HepG2 (cell line): ENCODE measurements around the gene FOXL3. TPM values are rescaled to one million over a fixed set of nuclear protein-coding genes. Genes with fewer than 3 reads are reported as not detected.

Experiments used
- ATAC-seq: fragments of 200-7000 bp; cut with Tn5 transposase; 3 replicates; pipeline ENCODE4 v1.9.1; 2020; ENCODE audit warnings: mild to moderate bottlenecking, moderate library complexity
- BruUV-seq: library from RNA; stranded (reverse); fragments of 400-500 nt; replicated peaks from 2 replicates; lab custom pipeline; 2021; lab: Mats Ljungman, UMichigan
- CTCF ChIA-PET: fragments of 300-600 bp; formaldehyde crosslinking; extraction: SDS; loops from one replicate; lab custom pipeline; 2021; ENCODE audit warnings: low total read pairs, inconsistent platforms, low intra/inter-chr PET ratio; lab: Yijun Ruan, JAX
- POLR2A ChIA-PET: fragments of 350-600 bp; sonication (Branson Sonifier 250); formaldehyde crosslinking; loops from one replicate; lab custom pipeline; 2020; ENCODE audit warnings: antibody characterized with exemption, inconsistent platforms; lab: Yijun Ruan, JAX
- DNase-seq: peaks from one replicate; pipeline ENCODE4 v3.0.0-alpha.2; 2015; ENCODE audit warnings: low spot score
- FAIRE-seq: peaks from 3 replicates; lab custom pipeline; 2011; peaks lifted over from hg19 to GRCh38; lab: Jason Lieb, UNC
- H2AFZ ChIP-seq: one replicate; pipeline ENCODE4 v1.6.1; 2011; ENCODE audit warnings: low read length, inconsistent platforms
- H3K27ac ChIP-seq: fragments of 300-600 bp; 3 replicates; pipeline ENCODE4 v1.8.0; 2011; ENCODE audit warnings: mixed run types, mild to moderate bottlenecking, mixed read lengths, low read length, inconsistent platforms; ENCODE audit not compliant: insufficient read depth; ENCODE audit errors: extremely low read length
- H3K27me3 ChIP-seq, 2 experiments: fragments of 200-600 bp in 1 of 2; 2 replicates in 1 of 2; 3 replicates in 1 of 2; pipeline versions ENCODE4 v1.6.0 to v1.8.0; 2011; ENCODE audit warnings: low read length in 2 of 2, mild to moderate bottlenecking in 2 of 2, moderate library complexity in 2 of 2, inconsistent platforms in 1 of 2; ENCODE audit not compliant: insufficient read depth in 2 of 2, control insufficient read depth in 1 of 2
- H3K36me3 ChIP-seq, 2 experiments: fragments of 200-600 bp in 1 of 2; replicated peaks in 1 of 2; 2 replicates in 1 of 2; 3 replicates in 1 of 2; pipeline versions ENCODE4 v1.5.1 to v1.8.0; 2011; ENCODE audit warnings: low read length in 2 of 2, inconsistent platforms in 1 of 2; ENCODE audit not compliant: insufficient read depth in 2 of 2, control insufficient read depth in 1 of 2
- H3K4me1 ChIP-seq: 2 replicates; pipeline ENCODE4 v1.5.1; 2012; ENCODE audit warnings: low read length, inconsistent platforms; ENCODE audit not compliant: insufficient read depth
- H3K4me2 ChIP-seq: 2 replicates; pipeline ENCODE4 v1.6.0; 2011; ENCODE audit warnings: low read depth, low read length, inconsistent platforms
- H3K4me3 ChIP-seq, 3 experiments: fragments of 200-600 bp in 1 of 3; sonication (generic), shearing (Covaris generic) in 1 of 3; replicated peaks in 1 of 3; 2 replicates each; pipeline ENCODE4 v1.5.1; 2011 to 2016; ENCODE audit warnings: low read length in 3 of 3, inconsistent platforms in 2 of 3, low read depth in 2 of 3, mild to moderate bottlenecking in 2 of 3, control low read depth in 1 of 3, mixed read lengths in 1 of 3; ENCODE audit not compliant: insufficient read depth in 1 of 3
- H3K79me2 ChIP-seq: one replicate; pipeline ENCODE4 v1.6.1; 2011; ENCODE audit warnings: low read length, inconsistent platforms; ENCODE audit not compliant: insufficient read depth
- H3K9ac ChIP-seq: 2 replicates; pipeline ENCODE4 v1.6.0; 2011; ENCODE audit warnings: mild to moderate bottlenecking, low read depth, low read length, inconsistent platforms; ENCODE audit not compliant: insufficient read depth
- H3K9me3 ChIP-seq: 2 replicates; pipeline ENCODE4 v1.5.1; 2012; ENCODE audit warnings: mild to moderate bottlenecking, low read length
- H4K20me1 ChIP-seq: 2 replicates; pipeline ENCODE4 v1.6.0; 2011; ENCODE audit warnings: inconsistent platforms, mild to moderate bottlenecking, low read length, moderate library complexity; ENCODE audit not compliant: insufficient read depth
- HES4 ChIP-seq: sonication (generic); formaldehyde crosslinking; IDR thresholded peaks from 2 replicates; pipeline ENCODE4 v1.9.0; 2021; ENCODE audit warnings: mild to moderate bottlenecking, missing genetic modification reagents, borderline replicate concordance
- MTA3 ChIP-seq: sonication (generic); formaldehyde crosslinking; IDR thresholded peaks from 2 replicates; pipeline ENCODE4 v1.4.0; 2020; ENCODE audit warnings: missing genetic modification reagents
- NFE2L2 ChIP-seq: fragments of 150-350 bp; IDR thresholded peaks from 2 replicates; pipeline ENCODE4 v1.6.1; 2014; ENCODE audit warnings: low read length
- PAX8 ChIP-seq: sonication (generic); formaldehyde crosslinking; IDR thresholded peaks from 2 replicates; pipeline ENCODE4 v1.8.0; 2022; ENCODE audit warnings: mild to moderate bottlenecking, missing genetic modification reagents, borderline replicate concordance
- POLR2G ChIP-seq: fragments of 200-400 bp; formaldehyde crosslinking; IDR thresholded peaks from 2 replicates; pipeline ENCODE4 v1.6.1; 2018; ENCODE audit warnings: mild to moderate bottlenecking, low read depth, low read length, moderate library complexity
- RELA ChIP-seq: sonication (generic); formaldehyde crosslinking; IDR thresholded peaks from 2 replicates; pipeline ENCODE4 v1.4.0; 2020; ENCODE audit warnings: missing genetic modification reagents
- SALL1 ChIP-seq: sonication (generic); formaldehyde crosslinking; IDR thresholded peaks from 2 replicates; pipeline ENCODE4 v1.8.0; 2022; ENCODE audit warnings: mild to moderate bottlenecking, missing genetic modification reagents
- SRY ChIP-seq: sonication (generic); formaldehyde crosslinking; IDR thresholded peaks from 2 replicates; pipeline ENCODE4 v1.8.0; 2022; ENCODE audit warnings: mild to moderate bottlenecking, missing genetic modification reagents
- ZNF30 ChIP-seq: sonication (generic); formaldehyde crosslinking; IDR thresholded peaks from 2 replicates; pipeline ENCODE4 v1.5.0; 2020; ENCODE audit warnings: mild to moderate bottlenecking, missing genetic modification reagents
- ZNF616 ChIP-seq: sonication (generic); formaldehyde crosslinking; IDR thresholded peaks from 2 replicates; pipeline ENCODE4 v1.5.0; 2020; ENCODE audit warnings: low read depth, mild to moderate bottlenecking, missing genetic modification reagents
- ZNF703 ChIP-seq: sonication (generic); formaldehyde crosslinking; IDR thresholded peaks from 2 replicates; pipeline ENCODE4 v1.5.1; 2020; ENCODE audit warnings: missing genetic modification reagents, mild to moderate bottlenecking, moderate library complexity, borderline replicate concordance
- ZNF83 ChIP-seq: sonication (generic); formaldehyde crosslinking; IDR thresholded peaks from 2 replicates; pipeline ENCODE4 v1.4.0; 2020; ENCODE audit warnings: missing genetic modification reagents, mild to moderate bottlenecking, borderline replicate concordance
- WGBS: methylation state at CpG from one replicate; pipeline ENCODE4 v1.1.6; 2017; ENCODE audit warnings: low lambda C conversion rate; 5-methylcytosine and 5-hydroxymethylcytosine counted together
- in situ Hi-C: cut with HindIII; loops from 2 replicates; pipeline ENCODE4 v1.10.0; 2017; ENCODE audit warnings: low pct_unique_long_range_greater_than_20kb; ENCODE audit not compliant: extremely low pct_ligation_motif_present
- intact Hi-C: fragments of 100-400 bp; cut with micrococcal nuclease; formaldehyde crosslinking; loops from one replicate; pipeline ENCODE4 v1.10.0; 2022; ENCODE audit not compliant: unreplicated experiment
- polyA plus RNA-seq, 8 experiments: library from polyadenylated mRNA; depleted of rRNA in 3 of 8; stranded (reverse) in 7 of 8; unstranded in 1 of 8; fragments of >200 nt; fragmentation: Illumina TruSeq in 4 of 8; extraction: Trizol in 4 of 8; gene quantifications; 2 replicates each; pipeline versions ENCODE4 v1.2.1 to v1.2.3, GENCODE V29; 2011 to 2016; ENCODE audit warnings: low read depth in 4 of 8, missing spikeins in 1 of 8, mixed read lengths in 1 of 8; ENCODE audit not compliant: insufficient read depth in 1 of 8
- total RNA-seq, 5 experiments: library from RNA; depleted of rRNA; stranded (reverse); fragments of >200 nt; fragmentation: Illumina TruSeq; extraction: Trizol; gene quantifications; 2 replicates each; pipeline ENCODE4 v1.2.3, GENCODE V29; 2016; ENCODE audit warnings: low read depth in 1 of 5
- TF ChIP-seq, protein P1 (sequence below): sonication (generic); formaldehyde crosslinking; conservative IDR thresholded peaks from 2 replicates; pipeline ENCODE4 v1.8.1; 2023; ENCODE audit warnings: missing genetic modification reagents
- TF ChIP-seq, protein P2 (sequence below): sonication (generic); formaldehyde crosslinking; IDR thresholded peaks from 2 replicates; pipeline ENCODE4 v1.5.0; 2020; ENCODE audit warnings: mild to moderate bottlenecking, missing genetic modification reagents, moderate library complexity

The FOXL3 gene
- total and polyA plus RNA-seq, 2 of the 13 experiments (the other 11 are each of a cell fraction or from before 2014, with no cell fraction given): not detected

DNA sequence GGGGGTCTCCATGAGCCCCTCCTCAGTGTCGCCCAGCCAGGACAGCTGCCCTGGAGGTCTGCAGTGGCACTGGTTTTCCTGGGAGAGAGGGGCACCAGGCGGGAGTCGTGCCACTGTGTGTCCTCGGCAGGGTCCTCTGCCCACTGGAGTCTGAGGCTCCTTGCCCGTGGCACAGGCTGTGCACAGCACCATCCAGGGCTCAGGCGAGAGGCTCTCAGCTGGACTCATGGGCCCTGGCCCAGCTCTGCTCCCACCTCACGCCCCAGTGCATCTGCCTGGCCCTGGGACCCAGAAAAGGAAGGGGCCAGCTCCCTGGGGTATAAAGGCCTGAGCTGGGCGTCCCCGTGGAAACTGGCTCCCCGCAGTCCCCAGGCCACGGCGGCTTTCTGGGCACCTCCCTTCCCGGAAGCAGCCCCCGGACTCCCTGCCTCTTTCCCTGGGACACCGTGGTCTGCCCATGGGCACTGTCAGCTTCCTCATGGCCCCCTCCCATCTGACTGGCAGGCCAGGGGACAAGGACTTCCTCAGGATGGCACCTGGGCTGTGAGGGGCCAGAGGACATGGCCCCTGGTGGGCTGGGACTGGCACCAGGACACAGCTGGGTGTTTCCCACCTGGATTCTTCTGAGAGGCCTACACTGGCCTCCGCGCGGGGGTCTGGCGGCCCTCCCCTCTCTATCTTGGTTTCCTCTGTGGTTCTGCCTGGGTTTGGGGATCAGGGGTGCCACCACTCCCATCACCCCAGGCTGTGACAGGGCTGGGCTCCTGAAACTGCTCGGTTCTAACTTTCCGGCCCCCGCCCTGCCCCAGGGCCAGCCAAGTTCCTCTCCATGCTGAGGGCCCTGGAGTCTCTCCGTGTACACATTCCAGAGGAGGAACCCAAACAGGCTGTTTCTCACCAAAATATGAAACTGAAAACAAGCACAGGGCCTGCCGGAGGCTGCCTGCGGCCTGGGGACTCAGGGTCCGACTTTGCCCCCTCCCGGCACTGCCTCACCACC is 5.5 kb downstream of the FOXL3 start:
- peaks cover 6 to 35% of the 10 kb centered on the region in 2 experiments; a peak in 3 of 5 replicates for H3K27me3 ChIP-seq
- TF ChIP-seq HES4 (CRISPR knock-in tag): 0 out of 2 replicates have a peak, but pooled peaks have one; percentile 23
- no peak for TF ChIP-seq ZNF83
- TF ChIP-seq, protein P1, sequence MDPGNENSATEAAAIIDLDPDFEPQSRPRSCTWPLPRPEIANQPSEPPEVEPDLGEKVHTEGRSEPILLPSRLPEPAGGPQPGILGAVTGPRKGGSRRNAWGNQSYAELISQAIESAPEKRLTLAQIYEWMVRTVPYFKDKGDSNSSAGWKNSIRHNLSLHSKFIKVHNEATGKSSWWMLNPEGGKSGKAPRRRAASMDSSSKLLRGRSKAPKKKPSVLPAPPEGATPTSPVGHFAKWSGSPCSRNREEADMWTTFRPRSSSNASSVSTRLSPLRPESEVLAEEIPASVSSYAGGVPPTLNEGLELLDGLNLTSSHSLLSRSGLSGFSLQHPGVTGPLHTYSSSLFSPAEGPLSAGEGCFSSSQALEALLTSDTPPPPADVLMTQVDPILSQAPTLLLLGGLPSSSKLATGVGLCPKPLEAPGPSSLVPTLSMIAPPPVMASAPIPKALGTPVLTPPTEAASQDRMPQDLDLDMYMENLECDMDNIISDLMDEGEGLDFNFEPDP (CRISPR knock-in tag): 0 out of 2 replicates have a peak, but pooled peaks have one; percentile 39
- DNase-seq: no peak
- H4K20me1 ChIP-seq: no peaks in the 10 kb centered on the region
- no peak overlapping the region for H2AFZ ChIP-seq
- POLR2A ChIA-PET: no interaction called here
- peaks cover 33% of the 10 kb centered on the region for H3K4me1 ChIP-seq
- no peaks in the 10 kb centered on the region for H3K36me3 ChIP-seq
- H3K9me3 ChIP-seq: no peaks in the 10 kb centered on the region
- CTCF ChIA-PET: no interaction called here
- FAIRE-seq: no peak
- no peak overlapping the region for H3K27ac ChIP-seq
- WGBS: 95% methylated on average over 6 of the region's 27 CpGs
- no TSS peak for BruUV-seq
- no peaks in the 10 kb centered on the region for H3K79me2 ChIP-seq
- ATAC-seq: no peak
- peak overlapping the region; percentile 76; the same call in 1 of the 2 replicates for H3K4me2 ChIP-seq
- in situ Hi-C loops: no loop called here
- peak overlapping the region in 1 of 3 experiments; percentile 55; a peak in 1 of 6 replicates for H3K4me3 ChIP-seq
- H3K9ac ChIP-seq: no peak overlapping the region
- intact Hi-C loops: no loop called here

DNA sequence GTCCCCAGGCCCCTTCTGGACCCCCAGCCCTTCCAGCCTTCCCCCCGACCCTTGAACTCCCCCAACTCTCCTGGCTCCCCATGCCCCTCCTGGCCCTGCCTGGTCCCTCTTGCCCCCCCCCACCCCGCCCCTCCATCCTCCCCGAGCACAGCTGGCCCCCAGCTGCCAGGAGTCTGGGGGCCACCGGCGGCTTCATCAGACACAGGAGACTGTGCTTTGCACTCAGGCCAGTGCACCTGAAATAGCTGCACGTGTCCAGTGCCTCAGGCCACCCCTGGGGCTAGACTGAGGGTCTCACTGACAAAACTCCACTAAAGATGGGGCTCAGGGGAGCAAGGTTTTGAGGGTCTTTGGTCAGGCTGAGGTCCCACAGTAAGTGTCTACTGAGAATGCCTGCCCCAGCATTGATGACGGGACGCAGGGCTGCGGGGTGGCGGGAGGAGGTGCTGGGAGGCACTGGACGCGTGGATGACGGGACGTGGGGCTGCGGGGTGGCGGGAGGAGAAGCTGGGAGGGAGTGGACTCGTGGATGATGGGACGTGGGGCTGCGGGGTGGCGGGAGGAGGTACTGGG is 6.5 kb downstream of the FOXL3 start:
- intact Hi-C loops (no loop called here), in situ Hi-C loops (no loop called here)
- H3K79me2 ChIP-seq: no peaks in the 10 kb centered on the region
- FAIRE-seq: no peak
- 62% methylated on average over 20 of the region's 20 CpGs for WGBS
- ChIA-PET POLR2A (no interaction called here), CTCF (no interaction called here)
- no peak for ATAC-seq
- H3K4me1 ChIP-seq: peaks cover 33% of the 10 kb centered on the region
- H2AFZ ChIP-seq: no peak overlapping the region
- BruUV-seq: no TSS peak
- H3K9me3 ChIP-seq: no peaks in the 10 kb centered on the region
- DNase-seq: no peak
- H3K4me2 ChIP-seq: no peak overlapping the region
- H4K20me1 ChIP-seq: no peaks in the 10 kb centered on the region
- H3K36me3 ChIP-seq: no peaks in the 10 kb centered on the region
- H3K27ac ChIP-seq: no peak overlapping the region
- H3K27me3 ChIP-seq: peaks cover 6 to 36% of the 10 kb centered on the region in 2 experiments; a peak in 3 of 5 replicates
- H3K9ac ChIP-seq: no peak overlapping the region
- no peak overlapping the region for H3K4me3 ChIP-seq
- no peak for TF ChIP-seq POLR2G
- no peak for TF ChIP-seq NFE2L2
- TF ChIP-seq, protein P2, sequence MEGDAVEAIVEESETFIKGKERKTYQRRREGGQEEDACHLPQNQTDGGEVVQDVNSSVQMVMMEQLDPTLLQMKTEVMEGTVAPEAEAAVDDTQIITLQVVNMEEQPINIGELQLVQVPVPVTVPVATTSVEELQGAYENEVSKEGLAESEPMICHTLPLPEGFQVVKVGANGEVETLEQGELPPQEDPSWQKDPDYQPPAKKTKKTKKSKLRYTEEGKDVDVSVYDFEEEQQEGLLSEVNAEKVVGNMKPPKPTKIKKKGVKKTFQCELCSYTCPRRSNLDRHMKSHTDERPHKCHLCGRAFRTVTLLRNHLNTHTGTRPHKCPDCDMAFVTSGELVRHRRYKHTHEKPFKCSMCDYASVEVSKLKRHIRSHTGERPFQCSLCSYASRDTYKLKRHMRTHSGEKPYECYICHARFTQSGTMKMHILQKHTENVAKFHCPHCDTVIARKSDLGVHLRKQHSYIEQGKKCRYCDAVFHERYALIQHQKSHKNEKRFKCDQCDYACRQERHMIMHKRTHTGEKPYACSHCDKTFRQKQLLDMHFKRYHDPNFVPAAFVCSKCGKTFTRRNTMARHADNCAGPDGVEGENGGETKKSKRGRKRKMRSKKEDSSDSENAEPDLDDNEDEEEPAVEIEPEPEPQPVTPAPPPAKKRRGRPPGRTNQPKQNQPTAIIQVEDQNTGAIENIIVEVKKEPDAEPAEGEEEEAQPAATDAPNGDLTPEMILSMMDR (CRISPR knock-in tag): no peak
- TF ChIP-seq SRY (CRISPR knock-in tag): no peak
- TF ChIP-seq ZNF30: no peak
- TF ChIP-seq SALL1 (CRISPR knock-in tag): no peak
- TF ChIP-seq RELA: no peak
- no peak for TF ChIP-seq ZNF616 (CRISPR knock-in tag)
- TF ChIP-seq PAX8: no peak
- TF ChIP-seq ZNF703 (CRISPR knock-in tag): no peak
- no peak for TF ChIP-seq MTA3 (CRISPR knock-in tag)
